Hepatic stellate cell (primary cell): ENCODE results near the gene KCNA3.

ENCODE experiments used
- DNase-seq: peaks from one replicate; pipeline ENCODE4 v3.0.0; 2011; ENCODE audit warnings: low spot score

Gene KCNA3

GRCh38 chr1:110638058-110638457 is 36.7 kb downstream of the KCNA3 start:
- no peak for DNase-seq

DNA sequence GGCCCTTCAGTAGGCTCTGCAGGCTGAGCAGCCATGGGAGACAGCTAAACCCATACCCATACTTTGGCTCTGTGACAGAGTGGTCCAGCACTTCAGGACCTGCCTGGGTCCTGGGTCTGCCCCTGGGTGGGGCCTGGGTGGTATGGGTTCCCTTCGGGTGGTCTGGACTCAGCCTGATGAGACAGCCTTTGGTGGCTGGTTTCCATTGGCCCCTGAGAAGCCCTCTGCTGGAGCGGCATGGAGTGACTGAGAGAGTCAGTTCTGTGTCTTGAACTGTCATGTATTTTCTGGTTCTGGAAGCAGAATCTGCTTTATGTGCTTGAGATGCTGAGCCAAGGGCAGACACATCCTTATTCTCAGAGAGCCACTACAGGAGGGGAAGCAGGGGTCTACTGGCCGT is 37.3 kb downstream of the KCNA3 start:
- DNase-seq, result no peak

DNA sequence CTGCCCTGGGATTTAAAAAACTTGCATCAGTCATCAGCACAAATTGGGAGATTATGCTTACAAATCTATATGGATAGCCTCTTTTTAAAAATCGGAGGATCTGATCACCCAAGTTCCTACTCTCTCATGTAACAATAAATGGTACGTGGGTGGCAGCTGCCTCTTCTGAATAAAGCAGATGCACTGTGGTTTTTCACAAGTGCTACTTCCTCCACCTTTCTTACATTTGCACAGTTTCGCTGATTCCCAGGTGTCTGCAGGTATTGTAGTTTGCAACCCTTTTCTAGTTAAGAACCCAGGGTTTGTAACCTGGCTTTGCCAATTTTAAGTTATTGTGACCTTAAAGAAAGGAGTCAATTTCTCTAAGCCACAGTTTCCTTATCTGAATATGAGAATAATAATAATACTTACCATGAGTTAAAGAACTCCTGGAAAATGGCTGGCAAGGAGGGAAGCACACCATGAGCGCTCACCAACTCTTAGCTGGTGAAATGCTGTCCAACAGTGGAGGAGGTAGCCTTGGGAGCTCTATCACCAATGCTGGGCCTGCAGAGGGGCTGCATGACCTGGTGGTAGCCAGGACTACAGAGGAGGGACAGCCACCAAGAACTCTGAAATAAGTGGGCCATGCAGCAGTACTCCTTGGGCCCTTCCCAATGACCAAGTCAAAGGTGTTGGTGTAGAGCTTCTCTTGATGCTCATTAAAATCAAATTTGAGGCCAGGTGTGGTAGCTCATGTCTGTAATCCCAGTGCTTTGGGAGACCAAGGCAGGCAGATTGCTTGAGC is 38.4 kb downstream of the KCNA3 start:
- no peak for DNase-seq

GRCh38 chr1:110635434-110635833 is 39.3 kb downstream of the KCNA3 start:
- no peak for DNase-seq

DNA sequence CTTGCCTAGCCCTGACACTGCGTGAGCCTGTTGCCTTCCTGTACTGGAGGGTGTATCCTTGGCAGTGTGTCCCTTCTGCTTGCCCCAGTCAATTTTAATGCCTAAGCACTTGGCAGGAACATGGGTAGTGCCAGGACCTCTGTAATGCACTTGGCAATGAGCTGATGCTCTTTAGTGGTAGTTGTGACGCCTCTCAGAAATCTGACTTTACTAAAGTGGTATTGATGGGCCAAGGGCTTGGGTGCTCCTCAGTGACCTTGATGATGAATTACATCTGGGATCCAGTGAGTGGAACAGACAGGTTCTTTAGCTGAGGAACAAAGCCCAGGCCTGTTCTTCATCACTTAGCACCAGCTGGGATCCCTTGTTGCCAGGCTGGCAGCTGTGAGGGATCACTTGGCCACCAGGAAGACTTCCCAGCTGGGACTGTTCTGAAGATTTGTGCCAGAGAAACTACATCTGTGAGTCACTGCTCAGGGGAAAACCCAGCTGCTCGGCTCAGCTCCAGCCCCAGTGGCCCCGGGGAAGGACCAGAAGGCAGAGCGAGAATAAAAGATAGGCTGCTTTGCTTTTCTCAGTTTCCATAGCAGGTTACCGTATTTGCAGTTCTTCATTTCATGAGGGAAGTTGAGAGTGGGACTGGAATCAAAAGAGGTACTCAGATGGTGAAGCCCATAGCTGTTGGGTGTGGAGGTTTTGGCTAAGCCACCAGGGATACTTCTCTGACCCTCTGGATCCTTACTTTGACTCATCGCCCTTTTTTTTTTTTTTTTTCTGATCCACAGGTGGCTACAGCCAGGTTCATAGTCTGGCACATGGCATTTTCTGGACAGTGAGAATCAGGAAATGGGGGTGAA is 40.1 kb downstream of the KCNA3 start:
- DNase-seq, result peak; percentile 66

DNA sequence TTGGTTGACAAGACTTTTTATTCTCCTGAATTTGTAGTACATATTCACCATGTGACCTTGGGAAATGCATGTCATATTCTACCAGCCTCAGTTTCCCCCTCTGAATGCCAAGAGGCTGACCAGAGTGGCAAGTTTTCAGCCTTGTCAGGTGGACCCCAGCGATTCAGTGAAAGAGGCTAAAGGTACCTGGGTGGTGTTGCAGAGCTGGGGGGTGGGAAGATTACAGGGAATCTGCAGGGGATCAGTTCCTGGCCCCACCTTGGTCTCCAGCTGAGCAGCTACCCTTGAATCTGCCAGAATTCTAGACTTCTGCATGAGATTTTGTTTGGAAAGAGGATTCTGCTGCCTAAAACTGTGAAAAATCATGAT is 40.7 kb downstream of the KCNA3 start:
- no peak for DNase-seq

DNA sequence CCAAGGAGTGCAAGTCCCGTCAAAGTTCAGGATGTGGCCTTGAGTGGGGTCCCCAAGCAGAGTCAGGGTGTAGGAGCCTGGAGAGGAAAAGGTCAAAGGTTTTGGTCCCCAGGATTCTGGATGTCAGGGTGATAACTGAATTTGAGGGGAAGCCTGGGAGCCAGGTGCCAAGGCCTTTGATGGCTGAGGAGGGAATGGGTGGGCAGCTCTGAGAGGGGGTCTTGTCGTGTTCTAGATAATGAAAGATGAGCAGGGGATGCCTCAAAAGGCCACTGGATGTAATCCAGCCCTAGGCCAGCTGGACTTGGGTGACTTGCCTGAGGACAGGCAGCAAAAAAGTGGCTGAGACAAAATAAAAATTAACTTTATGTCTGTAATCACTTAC is 41.1 kb downstream of the KCNA3 start:
- DNase-seq, result no peak

DNA sequence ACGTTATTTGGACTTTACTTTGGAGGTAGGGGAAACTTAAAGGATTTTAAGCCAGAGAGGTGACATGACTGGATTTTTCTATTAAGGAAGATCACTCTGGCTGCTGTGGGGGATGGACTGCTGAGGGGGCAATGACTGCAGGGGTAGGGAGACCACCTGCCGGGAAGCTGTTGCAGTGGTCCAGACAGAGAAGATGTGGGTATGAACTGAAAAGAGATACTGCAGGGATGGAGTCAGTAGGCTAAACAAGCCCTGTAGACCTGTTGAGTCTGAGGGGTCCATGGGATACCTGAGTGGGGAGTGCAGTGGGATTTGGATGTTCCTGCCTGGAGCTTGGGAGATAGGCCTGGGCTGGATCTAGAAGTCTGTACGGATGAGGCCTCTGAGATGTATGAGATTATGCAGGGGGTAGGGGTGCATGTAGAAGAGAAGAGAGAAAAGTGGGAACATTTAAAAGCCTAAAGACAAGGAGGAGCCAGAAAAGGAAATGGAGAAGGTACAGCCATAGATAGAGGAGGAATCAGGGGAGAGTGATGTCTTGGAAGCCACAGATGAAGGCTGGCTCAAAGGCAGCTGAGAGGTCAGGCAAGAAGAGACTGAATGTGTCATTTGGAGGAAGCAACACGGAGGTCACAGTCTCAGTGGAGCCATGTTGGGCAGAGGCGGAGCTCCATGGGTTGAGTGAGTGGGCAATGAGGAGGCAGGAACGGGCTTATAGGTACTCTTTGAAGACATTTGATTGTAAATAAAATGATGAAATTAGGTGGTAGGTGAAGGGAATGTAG is 42.7 kb downstream of the KCNA3 start:
- DNase-seq, result no peak

GRCh38 chr1:110630839-110631663 is 43.7 kb downstream of the KCNA3 start:
- peak; percentile 57 for DNase-seq

- no peak for DNase-seq
Measured at GRCh38 chr1:110628323-110629105, 46.2 kb downstream of the KCNA3 start.

DNA sequence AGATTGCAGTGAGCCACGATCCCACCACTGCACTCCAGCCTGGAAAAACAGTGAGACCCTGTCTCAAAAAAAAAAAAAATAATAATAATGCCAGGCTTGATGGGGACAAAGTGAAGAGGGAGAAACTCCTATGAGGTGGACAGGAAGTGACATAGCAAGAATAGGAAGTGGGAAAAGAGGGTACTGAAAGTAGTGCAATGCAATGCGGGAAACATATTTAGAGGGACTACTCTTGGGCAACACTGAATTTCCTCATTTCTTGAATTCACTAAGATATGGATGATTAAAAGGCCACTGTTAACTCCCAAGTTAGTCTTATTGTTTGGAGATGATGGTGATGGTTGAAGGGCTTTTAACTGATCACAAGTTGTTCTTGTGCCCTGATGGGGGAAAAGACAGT is 47.0 kb downstream of the KCNA3 start:
- no peak for DNase-seq

DNA sequence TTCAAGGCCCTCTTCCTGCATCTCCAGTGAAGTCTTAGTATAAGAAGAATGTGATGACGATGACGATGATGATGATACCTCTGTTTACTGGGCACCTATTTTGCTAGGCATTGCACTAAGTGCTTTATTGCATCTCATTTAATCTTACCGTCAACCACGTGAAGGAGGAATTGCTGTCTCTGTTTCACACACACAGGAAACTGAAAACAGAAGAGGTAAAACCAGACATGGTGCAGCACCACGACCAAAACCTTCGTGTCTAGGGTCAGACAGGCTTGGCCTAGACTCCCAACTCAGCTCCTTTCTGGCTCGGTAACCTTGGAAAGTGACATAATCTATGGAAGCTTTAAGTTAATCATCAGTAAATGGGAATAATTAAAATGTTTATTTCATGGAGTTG is 47.9 kb downstream of the KCNA3 start:
- no peak for DNase-seq
